D721Med (cell line): Measurements from ENCODE around the gene PHF10.
"Not testable (repeated sequence)": the region's sequence is repeated elsewhere in the genome, so short reads cannot be mapped to it uniquely, and the experiment has no call there.

ENCODE experiments used
- DNase-seq: peaks from one replicate; pipeline ENCODE4 v3.0.0; 2011; ENCODE audit warnings: low spot score; ENCODE audit not compliant: insufficient read length
- FAIRE-seq: peaks from 2 replicates; lab custom pipeline; 2011; peaks lifted over from hg19 to GRCh38; lab: Jason Lieb, UNC
- CTCF ChIP-seq: IDR thresholded peaks from 2 replicates; pipeline ENCODE4 v1.5.1; 2012; ENCODE audit warnings: mild to moderate bottlenecking, control low read depth; ENCODE audit not compliant: insufficient read depth; ENCODE audit errors: missing control alignments

PHF10 gene

DNA sequence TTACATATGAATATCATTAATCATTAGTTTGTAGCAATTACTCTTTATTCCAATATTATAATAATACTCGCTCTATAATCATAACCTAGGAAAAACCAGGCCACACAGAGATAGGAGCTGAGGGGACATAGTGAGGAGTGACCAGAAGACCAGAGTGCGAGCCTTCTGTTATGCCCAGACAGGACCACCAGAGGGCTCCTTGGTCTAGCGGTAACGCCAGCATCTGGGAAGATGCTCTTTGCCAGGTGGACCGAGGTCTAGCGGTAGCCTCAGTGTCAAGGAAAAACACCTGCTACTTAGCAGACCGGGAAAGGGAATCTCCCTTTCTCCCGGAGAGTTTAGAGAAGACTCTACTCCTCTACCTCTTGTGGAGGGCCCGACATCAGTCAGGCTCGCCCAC, 27.2 kb downstream of the PHF10 start:
- DNase-seq, FAIRE-seq: not testable (repeated sequence)
- TF ChIP-seq CTCF, result peak; percentile 12

DNA sequence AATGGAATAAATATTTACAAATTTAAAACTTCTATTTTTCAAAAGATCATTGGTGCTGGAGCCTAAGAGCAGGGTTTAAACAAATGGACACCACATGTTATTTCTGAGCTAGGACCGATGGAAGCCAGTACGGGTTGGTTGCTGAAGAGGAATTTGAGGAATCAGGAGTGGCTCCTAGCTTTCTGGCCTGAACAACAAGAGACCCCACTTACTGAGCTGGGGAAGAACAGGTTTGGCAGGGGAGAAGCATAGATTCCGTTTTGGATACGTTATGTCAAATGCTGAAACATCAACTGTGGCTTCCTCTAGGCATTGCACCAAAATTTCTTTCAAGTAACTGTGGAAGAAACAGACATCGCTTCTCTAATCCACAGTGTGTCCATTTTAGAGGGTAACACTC, 29.2 kb downstream of the PHF10 start:
- DNase-seq, result no peak
- TF ChIP-seq CTCF, result no peak
- FAIRE-seq, result no peak

- DNase-seq (no peak), FAIRE-seq (no peak)
- no peak for TF ChIP-seq CTCF
These were observed 31.8 kb downstream of the PHF10 start for GRCh38 chr6:169692516-169692915.

- DNase-seq, result no peak
- no peak for FAIRE-seq
- no peak for TF ChIP-seq CTCF
These were observed 33.0 kb downstream of the PHF10 start for GRCh38 chr6:169691260-169691659.

DNA sequence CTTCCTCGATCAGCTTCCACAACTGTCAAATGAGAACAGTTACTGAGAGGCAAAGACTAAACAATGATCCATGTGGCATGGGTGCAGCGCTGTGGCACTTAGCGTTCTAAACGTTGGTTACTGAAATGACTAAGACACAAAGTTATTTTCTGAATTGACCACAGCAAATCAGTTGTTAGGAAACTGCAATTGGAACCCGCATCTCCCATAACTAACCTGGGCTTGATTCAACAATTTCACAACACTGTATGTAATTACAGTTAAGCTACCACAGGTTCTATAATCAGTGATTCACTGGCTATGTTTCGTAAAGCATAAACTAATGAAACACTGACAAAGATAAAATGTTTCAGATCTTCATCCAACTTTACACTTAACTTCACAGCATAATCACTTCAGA, 35.0 kb downstream of the PHF10 start:
- no peak for TF ChIP-seq CTCF
- DNase-seq (no peak), FAIRE-seq (no peak)

- TF ChIP-seq CTCF, result no peak
- no peak for FAIRE-seq
- DNase-seq, result no peak
These were observed 38.4 kb downstream of the PHF10 start for GRCh38 chr6:169685860-169686259.

- FAIRE-seq (no peak), DNase-seq (no peak)
- TF ChIP-seq CTCF, result no peak
These were observed 40.2 kb downstream of the PHF10 start for GRCh38 chr6:169684056-169684455.
